ENCODE data around the gene GLIPR2. TPM values are rescaled to one million over a fixed set of nuclear protein-coding genes. Genes with fewer than 3 reads are reported as not detected.

The GLIPR2 gene
- polyA plus RNA-seq, 1 donor from 2014 or later: 8.0 TPM

GRCh38 chr9:36149197-36149596 lies 12.7 kb downstream of the GLIPR2 start (continued):
- no peak for TF ChIP-seq MXI1 (conservative IDR thresholded peaks at IDR 0.05; ENCODE audit: poor library complexity, severe bottlenecking)

GRCh38 chr9:36150574-36151315 lies 14.2 kb downstream of the GLIPR2 start:
- Histone ChIP-seq H3K36me3 (ENCODE audit: insufficient read depth, low read length) (no peaks in the 10 kb centered on the region), H3F3A (ENCODE audit: insufficient read depth, low read length, poor library complexity, severe bottlenecking) (no peaks in the 10 kb centered on the region), H3K79me2 (replicated peaks; ENCODE audit: insufficient read depth, low read length) (no peaks in the 10 kb centered on the region), H3K9ac (ENCODE audit: low read length) (no peak overlapping the region), H2AFZ (ENCODE audit: low read depth, low read length) (no peak overlapping the region), H3K9me3 (ENCODE audit: low read length) (no peaks in the 10 kb centered on the region), H3K27ac (ENCODE audit: low read length) (no peak overlapping the region), H3K4me2 (ENCODE audit: low read length) (no peak overlapping the region), H3K9me2 (ENCODE audit: insufficient read depth, low read length) (no peaks in the 10 kb centered on the region), H4K20me1 (ENCODE audit: insufficient read depth) (no peaks in the 10 kb centered on the region), H3K27me3 (ENCODE audit: insufficient read depth, low read depth, low read length) (no peaks in the 10 kb centered on the region), H3K4me3 (ENCODE audit: low read length) (no peak overlapping the region)
- TF ChIP-seq TAF1 (IDR thresholded peaks at IDR 0.05; ENCODE audit: low read depth) (no peak), CTCF (IDR thresholded peaks at IDR 0.05; ENCODE audit: poor library complexity, severe bottlenecking) (no peak), MXI1 (conservative IDR thresholded peaks at IDR 0.05; ENCODE audit: poor library complexity, severe bottlenecking) (no peak), SMC3 (conservative IDR thresholded peaks at IDR 0.05; ENCODE audit: poor library complexity) (no peak), EP300 (conservative IDR thresholded peaks at IDR 0.05; ENCODE audit: poor library complexity, severe bottlenecking) (no peak), POLR2AphosphoS5 (IDR thresholded peaks at IDR 0.05) (no peak), REST (IDR thresholded peaks at IDR 0.05; ENCODE audit: borderline replicate concordance) (no peak), RAD21 (conservative IDR thresholded peaks at IDR 0.05) (no peak), EZH2 (IDR thresholded peaks at IDR 0.05; ENCODE audit: borderline replicate concordance, insufficient read depth, low read length, poor library complexity, severe bottlenecking) (no peak)

Measured in neural cell (in vitro differentiated cells).